Erythroblast (primary cell): ENCODE results near the gene ICAM1.

ENCODE experiments used
- GATA1 ChIP-seq: IDR thresholded peaks from 2 replicates; pipeline ENCODE4 v1.6.1; 2011; ENCODE audit warnings: low read depth, mild to moderate bottlenecking, control low read depth, low read length, moderate library complexity
- POLR2A ChIP-seq: IDR thresholded peaks from 2 replicates; pipeline ENCODE4 v1.6.1; 2011; ENCODE audit warnings: mild to moderate bottlenecking, low read length

- TF ChIP-seq POLR2A (no peak), GATA1 (no peak)
These were observed 42.5 kb upstream of the ICAM1 start for GRCh38 chr19:10228393-10228792.
